Measurements from ENCODE around the gene CCDC182. TPM values are rescaled to one million over a fixed set of nuclear protein-coding genes. Genes with fewer than 3 reads are reported as not detected.

Gene CCDC182
- total RNA-seq, 3 donors from 2014 or later, result not detected

GRCh38 chr17:57735230-57735629, 9.9 kb downstream of the CCDC182 start:
- H3K27me3 ChIP-seq, result no peaks in the 10 kb centered on the region
- H3K4me3 ChIP-seq, result no peak overlapping the region
- TF ChIP-seq POLR2AphosphoS5 (IDR thresholded peaks at IDR 0.05) (no peak), CTCF (IDR thresholded peaks at IDR 0.05) (no peak), POLR2A (IDR thresholded peaks at IDR 0.05) (no peak)
- intact Hi-C loops (cut with DNase I; ENCODE audit: low total_unique reads), result no loop called here
- no peaks in the 10 kb centered on the region for H3K36me3 ChIP-seq
- no peaks in the 10 kb centered on the region for H3K9me3 ChIP-seq
- no peak for DNase-seq (ENCODE audit: low spot score in 2 of 2)
- no peaks in the 10 kb centered on the region for H3K4me1 ChIP-seq
- H3K27ac ChIP-seq, result no peak overlapping the region

- no peaks in the 10 kb centered on the region for H3K4me1 ChIP-seq
- no peak for DNase-seq (ENCODE audit: low spot score in 2 of 2)
- intact Hi-C loops (cut with DNase I; ENCODE audit: low total_unique reads), result loop anchor here (2.0 kb wide), 1 partner anchor 52 kb away; no protein-coding TSS in a partner anchor
- H3K27me3 ChIP-seq, result no peaks in the 10 kb centered on the region
- no peaks in the 10 kb centered on the region for H3K36me3 ChIP-seq
- no peak overlapping the region for H3K27ac ChIP-seq
- no peaks in the 10 kb centered on the region for H3K9me3 ChIP-seq
- TF ChIP-seq POLR2AphosphoS5 (IDR thresholded peaks at IDR 0.05), result no peak
- TF ChIP-seq POLR2A (IDR thresholded peaks at IDR 0.05), result no peak
- no peak for TF ChIP-seq CTCF (IDR thresholded peaks at IDR 0.05)
- H3K4me3 ChIP-seq, result no peak overlapping the region
Observed at GRCh38 chr17:57733085-57733484, 12.0 kb downstream of the CCDC182 start.

- DNase-seq (ENCODE audit: low spot score in 2 of 2), result no peak
- intact Hi-C loops (cut with DNase I; ENCODE audit: low total_unique reads), result loop anchor here (2.0 kb wide), 1 partner anchor 51 kb away; no protein-coding TSS in a partner anchor
- Histone ChIP-seq H3K9me3 (no peaks in the 10 kb centered on the region), H3K27ac (no peak overlapping the region), H3K36me3 (no peaks in the 10 kb centered on the region), H3K4me3 (no peak overlapping the region), H3K4me1 (no peaks in the 10 kb centered on the region), H3K27me3 (no peaks in the 10 kb centered on the region)
- TF ChIP-seq CTCF (IDR thresholded peaks at IDR 0.05) (no peak), POLR2A (IDR thresholded peaks at IDR 0.05) (no peak), POLR2AphosphoS5 (IDR thresholded peaks at IDR 0.05) (no peak)
Observed at GRCh38 chr17:57732062-57732461, 13.0 kb downstream of the CCDC182 start.

GRCh38 chr17:57730026-57730701, 14.9 kb downstream of the CCDC182 start:
- H3K36me3 ChIP-seq, result no peaks in the 10 kb centered on the region
- intact Hi-C loops (cut with DNase I; ENCODE audit: low total_unique reads), result no loop called here
- H3K4me1 ChIP-seq, result no peaks in the 10 kb centered on the region
- no peak overlapping the region for H3K4me3 ChIP-seq
- H3K27me3 ChIP-seq, result no peaks in the 10 kb centered on the region
- H3K27ac ChIP-seq, result no peak overlapping the region
- TF ChIP-seq CTCF (IDR thresholded peaks at IDR 0.05) (no peak), POLR2A (IDR thresholded peaks at IDR 0.05) (no peak), POLR2AphosphoS5 (IDR thresholded peaks at IDR 0.05) (no peak)
- no peaks in the 10 kb centered on the region for H3K9me3 ChIP-seq
- DNase-seq (ENCODE audit: low spot score in 2 of 2), result no peak

- intact Hi-C loops (cut with DNase I; ENCODE audit: low total_unique reads), result no loop called here
- Histone ChIP-seq H3K4me3 (no peak overlapping the region), H3K9me3 (no peaks in the 10 kb centered on the region), H3K27ac (no peak overlapping the region), H3K4me1 (no peaks in the 10 kb centered on the region), H3K36me3 (no peaks in the 10 kb centered on the region), H3K27me3 (no peaks in the 10 kb centered on the region)
- no peak for DNase-seq (ENCODE audit: low spot score in 2 of 2)
- no peak for TF ChIP-seq POLR2AphosphoS5 (IDR thresholded peaks at IDR 0.05)
Observed at GRCh38 chr17:57727630-57728175, 17.4 kb downstream of the CCDC182 start.
